Cardiac muscle cell (in vitro differentiated cells and primary cell): ENCODE results near the gene NPR3. TPM values are rescaled to one million over a fixed set of nuclear protein-coding genes. Genes with fewer than 3 reads are reported as not detected.

ENCODE experiments used
- DNase-seq, 2 donors: peaks; one replicate each; pipeline versions ENCODE4 v3.0.0 to v3.0.0-alpha.2; 2010 to 2017; ENCODE audit warnings: low read depth in 1 of 2, low spot score in 1 of 2
- H3K27ac ChIP-seq: fragments of 200-600 bp; sonication (generic); 2 replicates; pipeline ENCODE4 v1.5.1; 2016
- H3K27me3 ChIP-seq: fragments of 200-600 bp; sonication (generic); 2 replicates; pipeline ENCODE4 v1.6.0; 2016; ENCODE audit warnings: control low read depth
- H3K36me3 ChIP-seq: fragments of 200-600 bp; sonication (generic); 2 replicates; pipeline ENCODE4 v1.5.1; 2016; ENCODE audit warnings: control low read depth
- H3K4me1 ChIP-seq: fragments of 200-600 bp; sonication (generic); 2 replicates; pipeline ENCODE4 v1.8.1; 2017; ENCODE audit warnings: low read depth, mild to moderate bottlenecking, mixed run types
- H3K4me3 ChIP-seq: fragments of 200-600 bp; sonication (generic); 2 replicates; pipeline ENCODE4 v1.5.1; 2016; ENCODE audit warnings: mild to moderate bottlenecking
- H3K9me3 ChIP-seq: fragments of 200-600 bp; sonication (generic); 2 replicates; pipeline ENCODE4 v1.5.1; 2017; ENCODE audit warnings: low read depth, mild to moderate bottlenecking, control low read depth
- CTCF ChIP-seq: IDR thresholded peaks from 2 replicates; pipeline ENCODE4 v1.5.1; 2012; ENCODE audit warnings: low read depth, mild to moderate bottlenecking, low read length
- polyA plus RNA-seq: library from polyadenylated mRNA; unstranded; fragments of >200 nt; fragmentation: Nextera tagmentation; extraction: Ambion mirVana; gene quantifications from 2 replicates; pipeline ENCODE4 v1.2.1, GENCODE V29; 2016
- total RNA-seq: library from RNA; depleted of rRNA; stranded (reverse); fragments of >200 nt; gene quantifications from 2 replicates; pipeline ENCODE4 v1.2.3, GENCODE V29; 2016

NPR3 gene
- 1.1 and 2.7 TPM in 2 replicates for total RNA-seq
- 0.23 and 1.6 TPM in 2 replicates for polyA plus RNA-seq

GRCh38 chr5:32710550-32711361 lies at the start of gene NPR3:
Gene NPR3 (plus strand): TSS chr5:32711321. CDS start chr5:32711777, 456 bp downstream.
- peak; percentile 24 to 48 for DNase-seq
- peaks cover 16% of the 10 kb centered on the region for H3K4me1 ChIP-seq
- TF ChIP-seq CTCF = no peak
- peak within 1 kb of the TSS; percentile 35 for H3K4me3 ChIP-seq
- H3K36me3 ChIP-seq = no peaks in the 10 kb centered on the region
- no peak within 1 kb of the TSS for H3K27ac ChIP-seq
- no peaks in the 10 kb centered on the region for H3K9me3 ChIP-seq
- H3K27me3 ChIP-seq = peaks cover 93% of the 10 kb centered on the region

GRCh38 chr5:32664523-32664922 lies 46.6 kb upstream of the NPR3 start:
- Histone ChIP-seq H3K27me3 (no peaks in the 10 kb centered on the region), H3K27ac (no peak overlapping the region), H3K9me3 (no peaks in the 10 kb centered on the region), H3K4me3 (no peak overlapping the region), H3K36me3 (no peaks in the 10 kb centered on the region), H3K4me1 (no peaks in the 10 kb centered on the region)
- no peak for DNase-seq
- TF ChIP-seq CTCF = no peak

GRCh38 chr5:32668552-32668951 lies 42.6 kb upstream of the NPR3 start:
- Histone ChIP-seq H3K4me3 (no peak overlapping the region), H3K27ac (no peak overlapping the region), H3K9me3 (no peaks in the 10 kb centered on the region), H3K27me3 (no peaks in the 10 kb centered on the region), H3K4me1 (no peaks in the 10 kb centered on the region), H3K36me3 (no peaks in the 10 kb centered on the region)
- TF ChIP-seq CTCF = no peak
- no peak for DNase-seq

- no peaks in the 10 kb centered on the region for H3K36me3 ChIP-seq
- H3K4me1 ChIP-seq = no peaks in the 10 kb centered on the region
- no peak overlapping the region for H3K27ac ChIP-seq
- H3K9me3 ChIP-seq = no peaks in the 10 kb centered on the region
- no peak overlapping the region for H3K4me3 ChIP-seq
- TF ChIP-seq CTCF = no peak
- no peak for DNase-seq
- H3K27me3 ChIP-seq = no peaks in the 10 kb centered on the region
These were observed 37.8 kb upstream of the NPR3 start for GRCh38 chr5:32673272-32673671.

- no peak for TF ChIP-seq CTCF
- H3K27me3 ChIP-seq = no peaks in the 10 kb centered on the region
- H3K36me3 ChIP-seq = no peaks in the 10 kb centered on the region
- H3K9me3 ChIP-seq = no peaks in the 10 kb centered on the region
- H3K4me1 ChIP-seq = no peaks in the 10 kb centered on the region
- H3K27ac ChIP-seq = no peak overlapping the region
- DNase-seq = no peak
- H3K4me3 ChIP-seq = no peak overlapping the region
These were observed 34.1 kb upstream of the NPR3 start for GRCh38 chr5:32677023-32677422.
